GM18520 (cell line): ENCODE measurements around the gene CARNS1.

Experiments used
- ATAC-seq: cut with Tn5 transposase; IDR thresholded peaks from one replicate; pipeline ENCODE4 v1.9.1; 2021; ENCODE audit not compliant: unreplicated experiment

Gene CARNS1

DNA sequence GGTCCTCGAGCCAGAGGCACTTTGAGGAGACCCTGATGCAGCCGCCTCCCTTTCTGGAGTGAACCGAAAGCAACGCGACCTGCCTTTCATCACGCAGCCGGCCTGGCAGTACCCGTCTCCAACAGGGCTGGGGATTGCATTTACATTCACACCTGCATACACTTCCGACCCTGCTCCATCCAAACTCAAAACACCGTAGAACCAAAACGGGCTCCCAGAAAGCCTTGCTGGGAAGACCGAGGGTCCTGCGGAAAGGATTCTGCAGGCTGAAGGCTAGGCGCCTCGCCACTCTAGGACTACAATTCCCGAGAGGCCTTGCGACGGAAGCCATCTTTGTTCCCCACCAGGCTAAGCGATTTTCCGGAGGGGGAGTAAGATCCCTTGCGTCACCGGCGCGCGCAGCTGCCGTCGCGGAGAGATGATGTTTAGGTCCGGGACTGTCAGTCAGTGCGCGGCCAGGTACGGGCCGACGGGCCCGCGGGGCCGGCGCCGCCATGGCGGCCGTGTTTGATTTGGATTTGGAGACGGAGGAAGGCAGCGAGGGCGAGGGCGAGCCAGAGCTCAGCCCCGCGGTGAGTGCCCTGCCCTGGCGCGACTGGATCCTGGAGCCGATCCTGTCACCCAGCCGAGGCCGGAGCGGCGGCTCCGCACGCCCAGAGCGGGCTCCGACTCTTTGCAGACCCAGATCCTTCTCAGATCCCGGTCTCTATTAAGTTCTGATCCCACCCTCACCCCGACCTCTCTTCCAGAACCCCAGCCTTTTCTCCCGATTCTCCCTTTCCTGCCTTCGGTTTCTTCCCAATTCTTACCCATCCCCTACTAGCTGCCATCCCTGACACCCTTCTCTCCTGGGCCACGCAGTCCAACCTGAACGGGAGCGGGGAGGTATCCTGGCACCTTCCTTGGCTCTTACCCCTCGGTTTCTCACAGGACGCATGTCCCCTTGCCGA lies 12.8 kb downstream of the CARNS1 start, which contains the start of gene RPS6KB2:
TSS of gene RPS6KB2 (plus strand) at position 443 of the 950 bp plus-strand sequence. CDS start at position 495, 52 bp downstream.
- peak; percentile 81 for ATAC-seq

DNA sequence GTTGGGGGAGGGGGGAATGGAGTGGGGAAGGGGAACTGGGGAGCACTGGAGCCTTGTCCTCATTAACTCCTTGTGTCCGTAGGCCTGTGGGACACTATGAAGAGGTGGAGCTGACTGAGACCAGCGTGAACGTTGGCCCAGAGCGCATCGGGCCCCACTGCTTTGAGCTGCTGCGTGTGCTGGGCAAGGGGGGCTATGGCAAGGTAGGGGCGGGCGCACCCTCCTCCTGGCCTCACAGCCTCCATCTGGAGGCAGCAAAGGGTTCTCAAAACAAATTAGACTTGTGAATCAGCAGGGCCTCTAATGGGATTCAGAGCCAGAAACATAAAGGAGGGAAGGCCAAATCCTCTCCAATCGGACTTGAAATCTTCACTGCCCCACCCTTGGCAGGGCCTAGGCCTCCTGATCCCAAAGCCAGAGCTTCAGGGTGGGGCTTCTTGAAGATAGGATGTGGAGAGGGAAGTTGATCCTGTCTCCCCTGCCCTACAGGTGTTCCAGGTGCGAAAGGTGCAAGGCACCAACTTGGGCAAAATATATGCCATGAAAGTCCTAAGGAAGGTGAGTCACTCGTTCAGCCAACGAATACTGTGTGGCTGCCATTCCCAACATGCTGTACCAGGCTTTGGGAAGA lies 13.7 kb downstream of the CARNS1 start:
- ATAC-seq = no peak

DNA sequence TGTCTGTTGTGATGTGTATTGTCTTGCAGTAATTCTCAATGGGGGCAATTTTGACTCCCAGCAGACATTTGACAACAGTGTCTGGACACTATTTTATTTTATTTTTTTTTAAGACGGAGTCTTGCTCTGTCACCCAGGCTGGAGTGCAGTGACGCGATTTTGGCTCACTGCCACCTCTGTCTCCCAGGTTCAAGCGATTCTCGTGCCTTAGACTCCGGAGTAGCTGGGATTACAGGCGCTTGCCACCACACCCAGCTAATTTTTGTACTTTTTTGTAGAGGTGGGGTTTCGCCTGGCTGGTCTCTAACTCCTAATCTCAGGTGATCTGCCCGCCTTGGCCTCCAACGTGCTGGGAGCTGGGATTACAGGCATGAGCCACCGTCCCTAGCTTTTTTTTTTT lies 14.2 kb downstream of the CARNS1 start:
- ATAC-seq = no peak

DNA sequence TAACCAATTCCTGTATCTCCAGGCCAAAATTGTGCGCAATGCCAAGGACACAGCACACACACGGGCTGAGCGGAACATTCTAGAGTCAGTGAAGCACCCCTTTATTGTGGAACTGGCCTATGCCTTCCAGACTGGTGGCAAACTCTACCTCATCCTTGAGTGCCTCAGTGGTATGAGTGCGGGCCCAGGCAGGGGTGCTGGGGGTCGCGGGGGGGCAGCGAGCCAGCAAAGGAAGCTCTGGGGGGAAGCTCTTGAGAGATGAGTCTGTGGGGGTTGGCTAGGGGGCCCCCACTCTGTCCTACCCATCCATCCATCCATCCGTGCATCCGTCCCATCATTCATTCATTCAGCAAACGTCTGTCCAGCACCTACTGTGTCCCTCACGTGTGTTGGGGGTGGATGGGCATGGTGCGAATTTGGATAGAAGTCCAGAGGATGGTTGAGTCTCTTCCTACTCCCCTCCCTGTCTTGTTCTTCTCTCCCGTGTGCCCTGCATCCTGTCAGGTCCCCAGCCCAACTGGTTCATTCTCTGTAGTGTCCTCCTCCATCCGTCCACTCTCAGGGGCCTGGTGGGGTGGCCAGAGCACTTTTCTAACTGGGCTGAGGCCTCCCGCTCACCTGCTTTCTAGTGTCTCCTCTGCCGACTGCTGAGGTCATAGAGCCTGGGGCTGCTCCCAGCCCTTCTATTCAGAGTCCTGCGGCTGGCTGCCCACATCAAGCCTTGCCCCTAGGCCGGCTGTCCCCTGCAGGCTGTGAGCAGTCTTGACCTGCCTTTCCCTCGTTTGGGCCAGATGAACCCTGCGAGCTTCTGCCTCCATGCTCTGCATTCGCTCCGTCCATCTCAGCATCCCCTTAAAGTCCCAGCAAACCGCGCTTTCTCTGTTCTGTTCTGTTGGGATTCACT lies 16.1 kb downstream of the CARNS1 start:
- no peak for ATAC-seq

DNA sequence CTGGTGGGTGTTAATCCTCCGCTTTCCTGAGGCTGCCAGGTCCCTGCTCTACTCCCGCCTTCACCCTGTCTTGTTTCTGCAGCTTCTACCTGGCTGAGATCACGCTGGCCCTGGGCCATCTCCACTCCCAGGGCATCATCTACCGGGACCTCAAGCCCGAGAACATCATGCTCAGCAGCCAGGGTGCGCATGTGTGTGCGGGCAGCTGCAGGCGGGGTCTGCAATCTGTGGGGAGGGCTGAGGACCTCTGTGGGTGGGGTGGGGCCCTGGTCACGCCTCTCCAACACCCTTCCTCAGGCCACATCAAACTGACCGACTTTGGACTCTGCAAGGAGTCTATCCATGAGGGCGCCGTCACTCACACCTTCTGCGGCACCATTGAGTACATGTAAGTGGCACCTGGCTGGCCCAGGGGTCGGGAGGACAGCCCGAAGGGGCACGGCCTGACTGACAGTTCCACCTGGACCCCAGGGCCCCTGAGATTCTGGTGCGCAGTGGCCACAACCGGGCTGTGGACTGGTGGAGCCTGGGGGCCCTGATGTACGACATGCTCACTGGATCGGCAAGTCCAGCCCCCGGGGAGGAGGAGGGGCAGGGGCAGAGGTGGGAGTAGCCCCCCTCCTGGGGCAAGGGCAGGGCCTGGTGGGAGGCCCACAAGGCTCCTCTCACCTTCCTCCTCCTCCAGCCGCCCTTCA lies 17.3 kb downstream of the CARNS1 start:
- no peak for ATAC-seq

DNA sequence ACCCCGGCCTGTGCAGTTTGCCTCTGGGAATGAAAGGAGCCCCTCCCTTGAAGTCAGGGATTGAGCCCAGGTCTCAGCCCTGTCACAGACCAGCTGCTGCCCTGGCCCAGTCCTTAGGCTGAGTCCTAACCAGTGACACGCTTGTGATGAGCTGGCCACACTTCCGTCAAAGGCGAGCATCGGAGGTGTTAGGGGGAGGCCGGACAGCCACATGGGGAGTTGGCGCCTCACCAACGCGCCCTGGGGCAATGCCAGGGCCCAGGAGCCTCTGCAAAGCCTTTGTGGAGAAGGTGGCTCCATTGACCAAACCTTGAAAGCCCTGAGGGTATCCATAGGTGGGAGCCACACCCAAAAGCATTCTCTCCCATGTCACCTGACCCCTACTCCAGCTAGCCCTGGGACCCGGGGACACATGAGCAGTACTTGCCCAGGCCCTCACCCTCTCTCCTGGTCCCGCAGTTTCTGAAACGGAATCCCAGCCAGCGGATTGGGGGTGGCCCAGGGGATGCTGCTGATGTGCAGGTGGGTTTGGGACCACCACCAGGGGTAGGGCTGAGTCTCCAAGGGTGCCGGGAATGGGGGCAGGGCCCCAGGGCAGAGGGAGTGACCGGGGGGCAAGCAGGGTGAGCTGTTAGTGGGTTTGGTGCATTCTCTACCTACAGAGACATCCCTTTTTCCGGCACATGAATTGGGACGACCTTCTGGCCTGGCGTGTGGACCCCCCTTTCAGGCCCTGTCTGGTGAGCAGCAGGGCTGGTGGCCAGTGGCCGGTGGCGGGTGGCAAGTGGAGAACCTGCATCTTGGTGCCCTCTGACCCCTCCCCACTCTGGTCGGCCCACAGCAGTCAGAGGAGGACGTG lies 18.3 kb downstream of the CARNS1 start:
- no peak for ATAC-seq

DNA sequence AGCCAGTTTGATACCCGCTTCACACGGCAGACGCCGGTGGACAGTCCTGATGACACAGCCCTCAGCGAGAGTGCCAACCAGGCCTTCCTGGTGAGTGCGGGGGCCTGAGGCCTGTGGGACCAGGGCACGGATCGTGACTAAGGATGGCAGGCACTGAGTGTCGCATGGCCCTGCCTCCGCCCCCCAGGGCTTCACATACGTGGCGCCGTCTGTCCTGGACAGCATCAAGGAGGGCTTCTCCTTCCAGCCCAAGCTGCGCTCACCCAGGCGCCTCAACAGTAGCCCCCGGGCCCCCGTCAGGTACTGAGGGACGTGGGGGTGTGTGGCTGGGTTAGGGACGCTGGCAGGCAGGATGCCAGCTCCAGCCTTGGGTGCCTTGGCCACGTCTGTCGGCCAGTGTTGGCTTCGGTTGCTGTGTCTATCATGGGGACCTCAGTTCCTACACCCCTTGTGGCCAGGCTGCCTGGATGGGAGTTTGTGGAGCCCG lies 19.0 kb downstream of the CARNS1 start:
- no peak for ATAC-seq

DNA sequence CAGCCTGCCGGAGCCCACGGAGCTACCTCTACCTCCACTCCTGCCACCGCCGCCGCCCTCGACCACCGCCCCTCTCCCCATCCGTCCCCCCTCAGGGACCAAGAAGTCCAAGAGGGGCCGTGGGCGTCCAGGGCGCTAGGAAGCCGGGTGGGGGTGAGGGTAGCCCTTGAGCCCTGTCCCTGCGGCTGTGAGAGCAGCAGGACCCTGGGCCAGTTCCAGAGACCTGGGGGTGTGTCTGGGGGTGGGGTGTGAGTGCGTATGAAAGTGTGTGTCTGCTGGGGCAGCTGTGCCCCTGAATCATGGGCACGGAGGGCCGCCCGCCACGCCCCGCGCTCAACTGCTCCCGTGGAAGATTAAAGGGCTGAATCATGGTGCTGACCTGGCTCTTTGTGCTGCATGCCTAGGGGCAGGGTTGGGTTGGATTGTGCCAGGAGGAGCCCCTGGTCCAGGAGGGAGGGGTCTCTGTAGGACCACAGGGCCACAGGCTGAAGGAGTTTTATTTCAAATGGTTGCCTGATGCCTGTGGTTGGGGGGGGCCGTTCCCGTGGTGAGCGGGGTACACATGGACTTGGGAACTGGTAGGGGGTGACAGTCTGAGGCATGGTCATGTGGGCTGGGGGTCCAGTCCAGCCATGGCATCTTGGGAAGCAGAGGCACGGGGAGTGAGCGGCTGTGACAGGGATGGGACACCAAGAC lies 19.7 kb downstream of the CARNS1 start:
- no peak for ATAC-seq

DNA sequence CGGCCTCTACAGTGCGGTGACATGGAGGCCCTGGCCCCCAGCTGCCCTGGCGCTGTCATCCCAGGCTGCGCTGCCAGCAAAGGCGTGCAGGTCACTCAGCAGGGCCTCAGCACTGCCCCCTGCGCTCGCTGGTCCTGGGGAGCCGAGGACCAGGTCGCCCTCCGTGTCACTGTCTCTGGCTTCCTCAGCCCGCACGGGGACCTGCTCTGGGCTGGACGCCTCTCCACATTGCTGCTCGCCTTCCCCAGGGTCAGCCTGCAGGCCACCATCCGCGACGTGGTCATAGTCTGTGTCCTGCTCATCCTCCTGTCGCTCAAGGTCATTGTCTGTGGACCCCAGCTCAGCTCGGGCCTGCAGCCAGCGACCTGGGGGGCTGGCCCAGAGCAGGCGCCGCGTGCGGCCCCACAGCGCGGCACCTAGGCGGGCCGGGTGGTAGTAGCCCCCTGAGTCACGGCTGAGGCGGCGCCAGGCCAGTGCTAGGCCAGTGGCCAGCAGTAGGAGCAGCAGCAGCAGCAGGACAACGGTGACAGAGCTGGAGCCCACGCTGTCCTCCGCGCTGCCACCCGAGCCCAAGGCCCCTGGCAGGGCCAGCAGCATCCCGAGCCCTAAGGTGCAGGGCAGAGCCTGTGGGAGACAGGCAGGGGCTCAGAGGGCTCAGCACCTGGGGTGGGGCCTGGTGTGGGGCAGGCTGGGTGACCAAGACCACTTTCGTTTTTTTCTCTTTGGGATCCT lies 20.4 kb downstream of the CARNS1 start:
- no peak for ATAC-seq

DNA sequence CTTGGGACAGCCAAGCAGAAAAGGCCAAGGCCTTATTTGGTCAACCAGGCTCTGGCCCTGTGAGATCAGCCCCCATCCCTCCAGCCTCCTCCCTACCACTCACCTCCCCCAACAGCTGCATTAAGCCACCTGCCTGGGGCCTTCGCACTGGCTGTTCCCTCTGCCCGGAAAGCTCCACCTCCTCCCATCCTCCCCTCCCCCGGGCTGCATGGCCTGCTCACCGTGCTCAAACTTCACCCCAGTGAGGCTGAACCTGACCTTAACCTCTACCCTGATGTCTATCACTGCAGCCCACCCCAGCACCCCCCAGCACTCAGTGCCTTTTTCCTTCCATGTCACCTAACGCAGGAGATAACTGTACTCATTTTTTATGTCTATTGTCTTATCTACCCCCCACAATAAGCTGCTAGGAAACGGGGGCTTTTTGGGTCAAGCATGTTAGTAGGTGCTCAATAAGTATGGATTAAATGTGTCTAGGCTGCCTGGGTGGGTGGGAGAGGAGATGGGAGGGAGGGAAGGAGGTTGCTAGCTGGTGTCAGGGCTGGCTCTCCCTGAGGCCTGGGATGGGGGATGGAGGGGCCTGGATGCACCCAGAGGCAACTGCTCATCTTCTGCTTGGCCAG lies 21.1 kb downstream of the CARNS1 start:
- ATAC-seq = no peak

DNA sequence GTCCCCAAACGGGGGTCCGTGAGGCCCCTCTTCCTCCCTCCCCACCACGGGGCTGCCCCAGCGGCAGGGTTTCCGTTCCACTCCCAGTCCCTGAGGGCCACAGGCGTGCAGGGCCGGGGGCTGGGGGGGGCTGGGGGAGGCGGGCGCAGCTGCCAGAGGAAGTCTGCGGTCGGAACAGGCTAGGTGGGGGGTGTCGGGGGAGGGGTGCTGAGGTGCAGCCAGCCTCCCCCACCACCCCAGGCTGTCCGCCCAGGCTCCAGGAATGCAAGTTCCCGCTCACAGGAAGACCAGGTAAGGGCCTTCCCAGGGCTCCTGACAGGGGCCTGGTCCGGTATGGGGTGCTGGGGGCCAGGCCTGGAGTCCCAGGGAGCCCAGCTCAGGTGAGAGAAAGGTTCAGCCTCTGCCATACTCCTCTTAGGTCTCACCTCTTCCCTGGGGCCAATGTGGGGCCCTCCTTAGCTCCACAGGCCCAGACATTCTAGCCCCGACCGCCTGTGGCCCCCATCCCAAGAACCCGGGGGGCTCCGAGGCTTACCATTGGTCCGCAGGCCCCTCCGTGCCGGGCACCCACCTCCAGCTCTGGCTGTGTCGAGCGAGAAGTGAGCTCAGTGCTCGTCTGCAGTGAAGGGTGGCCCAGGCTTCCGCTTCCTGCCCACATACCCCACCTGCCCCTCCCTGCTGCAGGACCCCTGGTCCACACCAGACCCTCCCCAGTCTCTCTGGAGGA lies 21.8 kb downstream of the CARNS1 start, which contains the start of gene PTPRCAP:
TSS of gene PTPRCAP (minus strand) at position 601 of the 727 bp plus-strand sequence. CDS start at position 538, 63 bp downstream.
- no peak for ATAC-seq

DNA sequence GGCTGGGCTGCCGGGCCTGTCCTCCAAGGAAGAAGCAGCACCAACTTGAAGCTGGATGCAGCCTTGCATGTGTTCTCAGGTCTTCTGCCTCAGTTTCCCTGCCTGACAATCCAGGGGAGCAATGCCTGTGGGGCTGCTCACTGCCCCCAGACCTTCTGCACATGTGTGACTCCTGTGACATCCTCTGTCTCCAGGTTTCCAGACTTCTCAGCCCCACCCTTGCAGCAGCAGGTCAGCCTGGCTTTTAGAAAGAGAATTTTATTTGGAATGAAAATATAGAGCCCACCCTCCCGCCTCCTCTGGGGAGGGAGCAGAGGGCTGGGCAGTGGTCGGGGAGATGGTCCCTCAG lies 22.3 kb downstream of the CARNS1 start:
- no peak for ATAC-seq

DNA sequence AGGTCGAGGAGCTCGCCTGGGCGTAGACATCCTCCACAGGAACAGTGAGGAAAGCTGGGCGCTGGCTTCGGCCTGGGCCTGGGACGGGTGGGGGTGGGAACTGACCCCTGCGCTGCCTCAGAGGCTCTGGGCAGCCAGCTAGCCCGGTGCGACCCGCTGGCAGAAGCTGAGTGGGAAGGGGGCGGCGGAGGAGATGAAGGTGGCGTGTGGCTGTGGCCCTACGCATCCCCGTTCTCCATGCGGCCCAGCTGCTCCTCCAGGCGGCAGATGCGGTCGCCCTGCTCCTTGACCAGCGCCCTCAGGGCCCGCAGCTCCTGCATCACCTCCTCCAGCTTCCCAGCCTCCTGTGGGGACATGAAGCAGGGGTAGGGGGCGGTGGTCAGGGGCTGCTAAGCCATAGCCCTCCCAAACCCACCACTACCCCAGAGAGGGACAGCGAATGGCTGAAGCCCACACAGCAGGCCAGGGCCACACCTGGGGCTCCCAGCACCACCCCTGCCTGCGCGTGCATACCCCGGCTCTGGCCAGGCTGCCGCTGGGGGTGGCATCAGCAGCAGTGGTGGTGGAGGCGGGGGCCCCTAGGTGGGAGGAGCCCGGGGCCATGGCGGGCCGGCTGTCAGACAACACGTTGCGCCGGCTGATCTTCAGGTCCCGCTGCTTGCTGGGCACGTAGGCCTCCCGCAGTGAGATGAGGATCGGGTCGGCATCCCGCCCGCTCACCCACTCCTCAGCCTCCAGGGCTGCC lies 22.9 kb downstream of the CARNS1 start:
- no peak for ATAC-seq

DNA sequence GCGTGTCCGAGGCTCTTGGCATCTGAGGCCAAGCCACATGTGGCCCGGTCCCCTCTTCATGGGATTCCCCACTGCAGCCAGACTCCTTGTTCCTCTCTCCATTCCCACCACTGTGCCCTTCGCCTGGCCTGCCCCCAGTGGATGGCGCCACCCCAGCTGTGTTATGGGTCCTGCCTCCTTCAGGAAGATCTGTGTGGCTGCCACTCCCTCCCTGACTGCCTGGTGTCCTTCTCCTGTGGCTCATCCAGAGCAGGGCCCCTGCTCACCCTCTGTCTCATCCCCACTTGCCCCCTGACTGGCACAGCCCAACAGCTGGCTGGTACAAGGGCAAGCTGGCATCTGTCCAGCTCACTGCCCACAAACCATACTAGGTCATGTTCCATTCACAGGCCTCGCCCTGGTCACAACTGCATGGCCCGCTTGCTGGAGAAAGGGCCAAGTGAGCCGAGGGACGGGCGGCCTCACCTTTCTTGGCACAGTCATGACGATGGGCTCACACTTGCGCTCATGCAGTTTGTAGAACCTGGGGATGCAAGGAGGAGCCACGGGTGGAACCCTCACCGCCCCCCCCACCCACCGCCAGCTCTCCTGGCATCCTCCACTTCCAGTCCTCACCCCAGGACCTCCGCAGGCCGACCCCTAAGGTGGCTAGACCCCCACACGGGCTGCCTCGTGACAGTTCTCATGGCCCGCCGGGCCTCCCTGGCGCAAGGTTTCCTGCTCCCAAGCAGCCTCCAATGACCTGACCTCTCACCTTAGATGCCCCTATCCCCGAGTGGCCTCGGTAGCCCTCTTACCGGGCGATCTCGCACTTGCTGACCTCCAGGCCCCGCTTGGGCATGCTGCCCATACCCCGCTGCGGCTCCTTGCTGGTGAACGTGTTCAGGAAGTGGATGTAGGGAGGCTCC lies 24.1 kb downstream of the CARNS1 start:
- ATAC-seq = no peak
